ENCODE data around the gene RPS6KA2.

DNA sequence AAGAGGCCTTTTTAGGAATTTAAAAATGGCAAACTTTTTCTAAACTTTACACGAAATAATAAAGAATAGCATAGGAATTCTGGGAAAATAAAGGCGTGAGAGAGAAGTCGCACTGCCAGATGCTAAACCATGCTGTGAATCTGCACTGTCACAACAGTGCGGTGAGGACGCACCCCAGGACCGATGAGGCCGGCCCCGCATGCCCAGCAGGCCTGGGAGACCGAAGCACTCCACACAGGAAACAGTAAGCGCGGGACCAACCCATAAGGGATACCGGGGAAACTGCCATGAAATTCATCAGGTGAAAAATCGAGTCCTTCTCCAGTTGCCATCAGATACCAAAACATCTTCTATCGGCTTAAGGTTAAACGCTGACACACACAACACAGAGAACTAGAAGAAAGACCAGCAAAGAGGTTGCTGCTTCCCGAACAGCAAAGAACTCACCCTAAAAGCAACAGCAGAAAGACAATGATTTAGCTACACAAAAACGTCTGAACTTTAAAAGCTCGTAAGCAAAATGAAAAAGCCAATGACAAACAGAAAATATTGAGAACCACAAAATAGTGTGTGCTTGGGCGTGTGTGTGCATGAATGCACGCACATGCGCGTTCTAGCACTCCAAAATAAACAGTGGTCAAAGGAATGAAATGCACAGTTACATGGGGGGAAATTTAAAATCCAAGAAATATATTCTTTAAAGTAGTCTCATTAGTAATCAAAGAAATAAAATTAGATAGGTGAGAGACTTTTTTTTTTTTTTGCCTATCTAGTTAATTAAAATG, 55.9 kb downstream of the RPS6KA2 start:
- TF ChIP-seq, protein P1, sequence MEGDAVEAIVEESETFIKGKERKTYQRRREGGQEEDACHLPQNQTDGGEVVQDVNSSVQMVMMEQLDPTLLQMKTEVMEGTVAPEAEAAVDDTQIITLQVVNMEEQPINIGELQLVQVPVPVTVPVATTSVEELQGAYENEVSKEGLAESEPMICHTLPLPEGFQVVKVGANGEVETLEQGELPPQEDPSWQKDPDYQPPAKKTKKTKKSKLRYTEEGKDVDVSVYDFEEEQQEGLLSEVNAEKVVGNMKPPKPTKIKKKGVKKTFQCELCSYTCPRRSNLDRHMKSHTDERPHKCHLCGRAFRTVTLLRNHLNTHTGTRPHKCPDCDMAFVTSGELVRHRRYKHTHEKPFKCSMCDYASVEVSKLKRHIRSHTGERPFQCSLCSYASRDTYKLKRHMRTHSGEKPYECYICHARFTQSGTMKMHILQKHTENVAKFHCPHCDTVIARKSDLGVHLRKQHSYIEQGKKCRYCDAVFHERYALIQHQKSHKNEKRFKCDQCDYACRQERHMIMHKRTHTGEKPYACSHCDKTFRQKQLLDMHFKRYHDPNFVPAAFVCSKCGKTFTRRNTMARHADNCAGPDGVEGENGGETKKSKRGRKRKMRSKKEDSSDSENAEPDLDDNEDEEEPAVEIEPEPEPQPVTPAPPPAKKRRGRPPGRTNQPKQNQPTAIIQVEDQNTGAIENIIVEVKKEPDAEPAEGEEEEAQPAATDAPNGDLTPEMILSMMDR (IDR thresholded peaks at IDR 0.05): no peak
- TF ChIP-seq POLR2A (IDR thresholded peaks at IDR 0.05): no peak
